Uterus (tissue), 4 donors: ENCODE measurements around the gene ALDH8A1. TPM values are rescaled to one million over a fixed set of nuclear protein-coding genes. Genes with fewer than 3 reads are reported as not detected.

ENCODE experiments used
- DNase-seq, 2 donors: peaks; one replicate each; pipeline ENCODE4 v3.0.0-alpha.2; 2019 to 2020
- H3K27ac ChIP-seq, 2 donors: fragments of 200-600 bp; sonication (generic); 1 replicate in 1 of 2; 2 replicates in 1 of 2; pipeline ENCODE4 v1.5.1; 2016 to 2018
- H3K27me3 ChIP-seq, 2 donors: fragments of 200-600 bp; sonication (generic); one replicate each; pipeline ENCODE4 v1.5.1; 2018 to 2019; ENCODE audit warnings: control low read depth in 1 of 2
- H3K36me3 ChIP-seq, 2 donors: fragments of 200-600 bp; sonication (generic); one replicate each; pipeline ENCODE4 v1.5.1; 2019; ENCODE audit warnings: control low read depth in 1 of 2
- H3K4me1 ChIP-seq, 2 donors: fragments of 200-600 bp; sonication (generic); one replicate each; pipeline ENCODE4 v1.5.1; 2018 to 2019; ENCODE audit warnings: control low read depth in 1 of 2
- H3K4me3 ChIP-seq, 2 donors: fragments of 200-600 bp; sonication (generic); 1 replicate in 1 of 2; 2 replicates in 1 of 2; pipeline ENCODE4 v1.5.1; 2018 to 2019; ENCODE audit warnings: mild to moderate bottlenecking in 1 of 2
- H3K9me3 ChIP-seq, 2 donors: fragments of 200-600 bp; sonication (generic); one replicate each; pipeline ENCODE4 v1.5.1; 2019; ENCODE audit warnings: control low read depth in 1 of 2
- CTCF ChIP-seq, 4 experiments: fragments of 200-600 bp in 2 of 4; fragments of 450-650 bp in 2 of 4; sonication (generic) in 2 of 4; IDR thresholded peaks; one replicate each; pipeline ENCODE4 v1.5.1; 2016 to 2019; ENCODE audit warnings: antibody characterized with exemption in 4 of 4, mild to moderate bottlenecking in 2 of 4, moderate library complexity in 1 of 4
- POLR2A ChIP-seq, 2 donors: fragments of 450-650 bp; IDR thresholded peaks; one replicate each; pipeline ENCODE4 v1.6.1; 2016; ENCODE audit warnings: antibody characterized with exemption in 2 of 2, mild to moderate bottlenecking in 1 of 2, moderate library complexity in 1 of 2
- intact Hi-C: fragments of 100-400 bp; cut with DNase I; formaldehyde crosslinking; loops from one replicate; pipeline ENCODE4 v1.15.1; 2023; ENCODE audit warnings: low total_unique reads
- total RNA-seq, 4 donors: library from RNA; depleted of rRNA in 3 of 4; stranded (reverse); fragments of >200 nt in 3 of 4; gene quantifications; one replicate each; pipeline versions ENCODE4 v1.1.0 to v1.2.4, GENCODE V29; 2014 to 2023
- donor health status: DM: yes; HTN: yes; CAD: no.

ALDH8A1 gene
- total RNA-seq, 4 donors from 2014 or later, result 0.55 to 1.4 TPM; not detected in 2

DNA sequence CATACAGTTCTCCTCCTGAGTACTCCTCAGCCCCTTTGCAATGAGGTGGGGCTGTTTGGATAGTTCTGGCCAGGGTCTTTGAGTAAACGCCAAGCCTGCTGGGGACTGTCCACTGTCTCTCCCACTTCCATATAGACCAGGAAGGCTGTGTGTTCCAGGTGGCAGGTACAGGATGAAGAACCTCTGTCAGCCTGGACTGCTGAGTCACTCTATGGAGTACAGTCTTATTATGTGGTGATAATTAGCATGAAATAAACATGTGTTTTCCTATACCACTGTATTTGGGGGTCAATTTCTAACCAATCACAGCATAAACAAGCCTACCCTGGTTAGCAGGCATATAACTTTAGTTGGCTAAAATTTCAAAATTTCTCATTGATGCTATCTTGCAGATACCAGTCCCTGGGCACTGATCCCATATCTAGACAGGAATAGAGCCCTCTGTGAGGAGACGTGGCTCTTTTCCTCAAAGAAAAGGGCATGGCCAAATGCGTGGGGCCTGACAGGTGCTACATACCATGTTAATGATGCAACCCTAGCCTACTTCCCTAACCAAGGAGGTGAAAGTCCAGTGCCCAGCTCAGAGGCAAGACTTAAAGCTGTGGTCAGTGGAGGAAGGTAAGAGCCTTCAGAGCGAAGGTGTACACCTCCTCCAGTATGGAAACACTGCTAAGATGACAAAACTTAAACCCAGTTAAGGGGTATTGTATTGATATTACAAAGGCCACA is 4.5 kb upstream of the ALDH8A1 start:
- intact Hi-C loops, result no loop called here
- no peak for DNase-seq
- Histone ChIP-seq H3K27ac (no peak overlapping the region), H3K9me3 (no peaks in the 10 kb centered on the region), H3K36me3 (no peaks in the 10 kb centered on the region), H3K4me1 (no peaks in the 10 kb centered on the region), H3K27me3 (no peaks in the 10 kb centered on the region), H3K4me3 (no peak overlapping the region)
- TF ChIP-seq POLR2A (IDR thresholded peaks at IDR 0.05), result no peak
- no peak for TF ChIP-seq CTCF (IDR thresholded peaks at IDR 0.05)

DNA sequence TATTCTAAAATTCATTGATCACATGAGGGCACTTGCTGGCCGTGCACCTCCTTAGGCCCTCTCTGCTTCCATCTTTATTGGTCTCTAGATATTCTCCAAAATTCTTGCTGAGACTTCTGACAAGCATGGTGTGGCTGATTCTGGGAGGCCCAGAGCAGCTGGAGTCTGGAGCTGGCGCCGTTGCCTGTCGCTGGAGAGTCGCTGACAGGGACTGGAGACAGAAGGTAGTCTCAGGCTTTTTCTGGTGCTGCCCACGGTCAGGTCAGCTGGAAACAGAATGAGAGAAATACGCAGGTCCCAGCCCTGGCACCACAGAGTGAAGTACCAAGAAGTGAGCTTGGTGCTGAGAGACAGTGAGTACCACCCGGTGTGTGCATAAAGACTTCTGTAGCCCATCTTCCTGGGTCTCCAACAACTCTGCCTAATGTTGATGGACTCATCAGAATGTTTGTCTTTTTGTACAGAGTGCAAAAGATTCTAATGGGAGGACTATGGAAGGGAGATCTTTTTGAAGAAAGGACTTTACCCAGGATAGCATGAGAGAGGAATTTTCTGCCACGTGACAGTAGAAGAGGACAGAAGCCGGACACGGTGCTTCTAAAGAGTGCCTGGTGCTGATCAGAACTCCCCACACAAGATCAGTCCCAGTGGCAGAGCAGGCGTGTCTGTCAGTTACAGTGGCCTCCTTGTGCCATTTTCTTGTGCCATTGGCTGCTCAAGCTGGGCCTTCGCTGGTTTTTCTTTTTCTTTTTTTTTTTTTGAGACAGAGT is 1.8 kb upstream of the ALDH8A1 start:
- TF ChIP-seq CTCF (IDR thresholded peaks at IDR 0.05) (no peak), POLR2A (IDR thresholded peaks at IDR 0.05) (no peak)
- Histone ChIP-seq H3K36me3 (no peaks in the 10 kb centered on the region), H3K4me1 (no peaks in the 10 kb centered on the region), H3K27me3 (no peaks in the 10 kb centered on the region), H3K9me3 (no peaks in the 10 kb centered on the region), H3K4me3 (no peak overlapping the region), H3K27ac (no peak overlapping the region)
- intact Hi-C loops, result no loop called here
- DNase-seq, result no peak

DNA sequence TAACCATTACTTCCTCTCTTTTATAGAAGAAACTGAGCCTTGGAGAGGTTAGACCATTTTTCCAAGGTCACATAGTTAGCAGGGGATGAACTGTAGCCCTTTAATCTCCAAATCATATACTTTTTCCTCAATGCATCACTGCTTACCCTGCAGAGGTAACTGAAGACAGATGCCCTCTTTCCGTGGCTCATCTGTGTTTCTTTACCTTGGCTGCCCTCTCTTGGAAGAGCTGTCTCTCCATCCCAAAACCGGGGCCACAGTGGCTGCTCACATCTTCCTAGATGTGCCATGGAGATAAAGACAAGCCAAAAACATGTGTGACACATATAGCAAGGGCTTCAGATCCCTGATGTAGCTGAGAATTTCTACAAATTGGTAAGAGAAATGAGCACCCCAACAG is 581 bp upstream of the ALDH8A1 start:
- Histone ChIP-seq H3K36me3 (no peaks in the 10 kb centered on the region), H3K27ac (no peak overlapping the region), H3K27me3 (no peaks in the 10 kb centered on the region), H3K4me1 (no peaks in the 10 kb centered on the region), H3K9me3 (no peaks in the 10 kb centered on the region), H3K4me3 (no peak overlapping the region)
- intact Hi-C loops, result no loop called here
- DNase-seq, result no peak
- TF ChIP-seq CTCF (IDR thresholded peaks at IDR 0.05) (no peak), POLR2A (IDR thresholded peaks at IDR 0.05) (no peak)

- no peak for DNase-seq
- Histone ChIP-seq H3K9me3 (no peaks in the 10 kb centered on the region), H3K36me3 (no peaks in the 10 kb centered on the region), H3K27ac (no peak overlapping the region), H3K27me3 (no peaks in the 10 kb centered on the region), H3K4me1 (no peaks in the 10 kb centered on the region), H3K4me3 (no peak overlapping the region)
- no peak for TF ChIP-seq POLR2A (IDR thresholded peaks at IDR 0.05)
- no peak for TF ChIP-seq CTCF (IDR thresholded peaks at IDR 0.05)
- intact Hi-C loops, result loop anchor here (10.0 kb wide), 1 partner anchor 774 kb away; no protein-coding TSS in a partner anchor
Observed at GRCh38 chr6:134948691-134949090, 1.2 kb downstream of the ALDH8A1 start.

DNA sequence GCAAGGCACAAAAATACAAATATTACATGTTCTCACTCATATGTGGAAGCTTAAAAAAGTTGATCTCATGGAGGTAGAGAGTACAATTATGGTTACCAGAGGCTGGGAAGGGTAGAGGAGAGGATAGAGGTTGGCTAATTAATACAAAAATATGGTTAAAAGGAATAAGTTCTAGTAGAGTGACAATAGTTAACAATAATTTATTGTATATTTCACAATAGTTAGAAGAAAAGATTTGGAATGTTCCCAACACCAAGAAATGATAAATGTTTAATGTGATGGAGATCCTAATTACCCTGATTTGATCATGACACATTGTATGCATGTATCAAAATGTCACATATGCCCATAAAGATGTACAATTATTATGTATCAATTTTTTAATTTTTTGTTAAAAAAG is 1.8 kb downstream of the ALDH8A1 start:
- H3K4me1 ChIP-seq, result no peaks in the 10 kb centered on the region
- H3K27ac ChIP-seq, result no peak overlapping the region
- no peak for DNase-seq
- H3K27me3 ChIP-seq, result no peaks in the 10 kb centered on the region
- H3K36me3 ChIP-seq, result no peaks in the 10 kb centered on the region
- H3K9me3 ChIP-seq, result no peaks in the 10 kb centered on the region
- H3K4me3 ChIP-seq, result no peak overlapping the region
- intact Hi-C loops, result loop anchor here (10.0 kb wide), 1 partner anchor 773 kb away; no protein-coding TSS in a partner anchor
- TF ChIP-seq POLR2A (IDR thresholded peaks at IDR 0.05) (no peak), CTCF (IDR thresholded peaks at IDR 0.05) (no peak)
